Measurements from ENCODE around the gene S100A13.
"Not testable (repeated sequence)": the region's sequence is repeated elsewhere in the genome, so short reads cannot be mapped to it uniquely, and the experiment has no call there.

The S100A13 gene

GRCh38 chr1:153587314-153587713, 40.0 kb downstream of the S100A13 start:
- Histone ChIP-seq H3K9ac (ENCODE audit: low read depth, low read length) (no peak overlapping the region), H3K27me3 (ENCODE audit: insufficient read depth, low read length, poor library complexity) (no peaks in the 10 kb centered on the region), H3K4me1 (ENCODE audit: insufficient read depth, low read length) (no peaks in the 10 kb centered on the region), H3K9me3 (ENCODE audit: insufficient read depth, low read length, severe bottlenecking) (no peaks in the 10 kb centered on the region), H3K27ac (ENCODE audit: low read length) (no peak overlapping the region), H3K36me3 (ENCODE audit: insufficient read depth, low read length) (no peaks in the 10 kb centered on the region), H3K79me2 (ENCODE audit: insufficient read depth, low read length) (no peaks in the 10 kb centered on the region), H3K4me3 (ENCODE audit: low read depth in 1 of 2, low read length in 2 of 2) (no peak overlapping the region), H4K20me1 (ENCODE audit: insufficient read depth, low read length) (no peaks in the 10 kb centered on the region), H2AFZ (ENCODE audit: low read depth, low read length) (no peak overlapping the region), H3K4me2 (ENCODE audit: insufficient read depth, low read length) (no peak overlapping the region)
- ATAC-seq (ENCODE audit: insufficient read depth, low read depth) (no peak), DNase-seq (no peak)
- no peak for TF ChIP-seq CTCF (IDR thresholded peaks at IDR 0.05; ENCODE audit: borderline replicate concordance, extremely low read depth, low read length, poor library complexity, severe bottlenecking)
- no peak for TF ChIP-seq EZH2 (IDR thresholded peaks at IDR 0.05; ENCODE audit: borderline replicate concordance, low read depth, low read length, severe bottlenecking)

DNA sequence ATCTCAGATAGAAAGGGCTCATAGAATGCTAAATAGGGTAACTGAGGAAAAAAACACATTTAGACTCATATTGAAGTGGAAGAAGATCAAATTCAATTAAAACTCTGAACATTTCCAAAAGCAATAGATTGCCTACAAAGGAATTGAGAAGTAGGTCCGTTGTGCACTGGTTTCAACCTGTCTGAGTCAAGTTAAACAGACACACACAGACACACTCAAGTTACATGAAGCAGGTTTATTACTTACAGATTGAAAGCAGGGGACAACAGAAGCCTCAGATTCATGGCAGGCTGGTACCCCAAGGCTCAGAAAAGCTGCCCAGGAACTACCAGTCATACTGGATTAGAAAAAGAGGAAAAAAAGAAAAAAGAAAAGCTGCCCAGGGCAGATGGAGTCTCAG, 41.0 kb downstream of the S100A13 start:
- H3K4me1 ChIP-seq (ENCODE audit: insufficient read depth, low read length), result no peaks in the 10 kb centered on the region
- no peak for ATAC-seq (ENCODE audit: insufficient read depth, low read depth)
- no peak for TF ChIP-seq EZH2 (IDR thresholded peaks at IDR 0.05; ENCODE audit: borderline replicate concordance, low read depth, low read length, severe bottlenecking)
- no peak for TF ChIP-seq CTCF (IDR thresholded peaks at IDR 0.05; ENCODE audit: borderline replicate concordance, extremely low read depth, low read length, poor library complexity, severe bottlenecking)
- H3K27me3 ChIP-seq (ENCODE audit: insufficient read depth, low read length, poor library complexity), result no peaks in the 10 kb centered on the region
- no peak overlapping the region for H2AFZ ChIP-seq (ENCODE audit: low read depth, low read length)
- no peaks in the 10 kb centered on the region for H4K20me1 ChIP-seq (ENCODE audit: insufficient read depth, low read length)
- no peaks in the 10 kb centered on the region for H3K9me3 ChIP-seq (ENCODE audit: insufficient read depth, low read length, severe bottlenecking)
- no peak for DNase-seq
- H3K27ac ChIP-seq (ENCODE audit: low read length), result no peak overlapping the region
- H3K4me3 ChIP-seq (ENCODE audit: low read depth in 1 of 2, low read length in 2 of 2), result no peak overlapping the region
- H3K79me2 ChIP-seq (ENCODE audit: insufficient read depth, low read length), result no peaks in the 10 kb centered on the region
- H3K4me2 ChIP-seq (ENCODE audit: insufficient read depth, low read length), result no peak overlapping the region
- no peak overlapping the region for H3K9ac ChIP-seq (ENCODE audit: low read depth, low read length)
- H3K36me3 ChIP-seq (ENCODE audit: insufficient read depth, low read length), result no peaks in the 10 kb centered on the region

DNA sequence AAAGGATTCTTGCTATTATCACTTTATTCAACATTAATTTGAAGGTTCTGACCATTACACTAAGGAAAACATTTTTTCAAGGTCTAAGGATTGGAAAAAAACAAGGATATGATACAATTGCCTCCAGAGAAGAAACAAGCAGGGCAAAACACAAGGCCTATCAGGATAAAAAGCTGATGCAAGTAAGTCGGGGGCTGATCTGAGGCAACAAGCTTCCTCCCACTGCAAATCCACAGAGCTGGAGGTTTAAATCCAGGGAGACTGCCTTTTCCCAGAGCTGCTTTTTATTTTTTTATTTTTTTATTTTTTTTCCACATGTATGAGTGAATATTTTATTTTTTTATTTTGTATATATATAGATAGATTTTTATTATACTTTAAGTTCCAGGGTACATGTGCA, 42.3 kb downstream of the S100A13 start:
- Histone ChIP-seq H3K9me3 (ENCODE audit: insufficient read depth, low read length, severe bottlenecking) (no peaks in the 10 kb centered on the region), H3K9ac (ENCODE audit: low read depth, low read length) (no peak overlapping the region), H2AFZ (ENCODE audit: low read depth, low read length) (no peak overlapping the region), H3K27me3 (ENCODE audit: insufficient read depth, low read length, poor library complexity) (no peaks in the 10 kb centered on the region), H3K27ac (ENCODE audit: low read length) (no peak overlapping the region), H3K36me3 (ENCODE audit: insufficient read depth, low read length) (no peaks in the 10 kb centered on the region), H3K4me3 (ENCODE audit: low read depth in 1 of 2, low read length in 2 of 2) (no peak overlapping the region), H3K79me2 (ENCODE audit: insufficient read depth, low read length) (no peaks in the 10 kb centered on the region), H4K20me1 (ENCODE audit: insufficient read depth, low read length) (no peaks in the 10 kb centered on the region), H3K4me2 (ENCODE audit: insufficient read depth, low read length) (no peak overlapping the region), H3K4me1 (ENCODE audit: insufficient read depth, low read length) (no peaks in the 10 kb centered on the region)
- DNase-seq (no peak), ATAC-seq (ENCODE audit: insufficient read depth, low read depth) (no peak)
- no peak for TF ChIP-seq CTCF (IDR thresholded peaks at IDR 0.05; ENCODE audit: borderline replicate concordance, extremely low read depth, low read length, poor library complexity, severe bottlenecking)
- no peak for TF ChIP-seq EZH2 (IDR thresholded peaks at IDR 0.05; ENCODE audit: borderline replicate concordance, low read depth, low read length, severe bottlenecking)

- Histone ChIP-seq H3K9me3 (ENCODE audit: insufficient read depth, low read length, severe bottlenecking) (no peaks in the 10 kb centered on the region), H2AFZ (ENCODE audit: low read depth, low read length) (no peak overlapping the region), H4K20me1 (ENCODE audit: insufficient read depth, low read length) (no peaks in the 10 kb centered on the region), H3K4me2 (ENCODE audit: insufficient read depth, low read length) (no peak overlapping the region), H3K79me2 (ENCODE audit: insufficient read depth, low read length) (no peaks in the 10 kb centered on the region), H3K4me1 (ENCODE audit: insufficient read depth, low read length) (no peaks in the 10 kb centered on the region), H3K27me3 (ENCODE audit: insufficient read depth, low read length, poor library complexity) (no peaks in the 10 kb centered on the region), H3K9ac (ENCODE audit: low read depth, low read length) (no peak overlapping the region), H3K4me3 (ENCODE audit: low read depth in 1 of 2, low read length in 2 of 2) (no peak overlapping the region), H3K36me3 (ENCODE audit: insufficient read depth, low read length) (no peaks in the 10 kb centered on the region), H3K27ac (ENCODE audit: low read length) (no peak overlapping the region)
- ATAC-seq (ENCODE audit: insufficient read depth, low read depth), result no peak
- no peak for DNase-seq
- no peak for TF ChIP-seq EZH2 (IDR thresholded peaks at IDR 0.05; ENCODE audit: borderline replicate concordance, low read depth, low read length, severe bottlenecking)
- TF ChIP-seq CTCF (IDR thresholded peaks at IDR 0.05; ENCODE audit: borderline replicate concordance, extremely low read depth, low read length, poor library complexity, severe bottlenecking), result no peak
Measured at GRCh38 chr1:153583976-153584375, 43.3 kb downstream of the S100A13 start.

GRCh38 chr1:153583514-153583913, 43.8 kb downstream of the S100A13 start:
- H3K36me3 ChIP-seq (ENCODE audit: insufficient read depth, low read length); H3K4me1 ChIP-seq (ENCODE audit: insufficient read depth, low read length); H3K4me3 ChIP-seq (ENCODE audit: low read depth in 1 of 2, low read length in 2 of 2); H2AFZ ChIP-seq (ENCODE audit: low read depth, low read length); H3K79me2 ChIP-seq (ENCODE audit: insufficient read depth, low read length); H3K27me3 ChIP-seq (ENCODE audit: insufficient read depth, low read length, poor library complexity); H3K9ac ChIP-seq (ENCODE audit: low read depth, low read length); H3K9me3 ChIP-seq (ENCODE audit: insufficient read depth, low read length, severe bottlenecking); DNase-seq; ATAC-seq (ENCODE audit: insufficient read depth, low read depth); H3K4me2 ChIP-seq (ENCODE audit: insufficient read depth, low read length); H4K20me1 ChIP-seq (ENCODE audit: insufficient read depth, low read length); H3K27ac ChIP-seq (ENCODE audit: low read length): not testable (repeated sequence)
